ENCODE data around the gene CLBA1.

The CLBA1 gene

DNA sequence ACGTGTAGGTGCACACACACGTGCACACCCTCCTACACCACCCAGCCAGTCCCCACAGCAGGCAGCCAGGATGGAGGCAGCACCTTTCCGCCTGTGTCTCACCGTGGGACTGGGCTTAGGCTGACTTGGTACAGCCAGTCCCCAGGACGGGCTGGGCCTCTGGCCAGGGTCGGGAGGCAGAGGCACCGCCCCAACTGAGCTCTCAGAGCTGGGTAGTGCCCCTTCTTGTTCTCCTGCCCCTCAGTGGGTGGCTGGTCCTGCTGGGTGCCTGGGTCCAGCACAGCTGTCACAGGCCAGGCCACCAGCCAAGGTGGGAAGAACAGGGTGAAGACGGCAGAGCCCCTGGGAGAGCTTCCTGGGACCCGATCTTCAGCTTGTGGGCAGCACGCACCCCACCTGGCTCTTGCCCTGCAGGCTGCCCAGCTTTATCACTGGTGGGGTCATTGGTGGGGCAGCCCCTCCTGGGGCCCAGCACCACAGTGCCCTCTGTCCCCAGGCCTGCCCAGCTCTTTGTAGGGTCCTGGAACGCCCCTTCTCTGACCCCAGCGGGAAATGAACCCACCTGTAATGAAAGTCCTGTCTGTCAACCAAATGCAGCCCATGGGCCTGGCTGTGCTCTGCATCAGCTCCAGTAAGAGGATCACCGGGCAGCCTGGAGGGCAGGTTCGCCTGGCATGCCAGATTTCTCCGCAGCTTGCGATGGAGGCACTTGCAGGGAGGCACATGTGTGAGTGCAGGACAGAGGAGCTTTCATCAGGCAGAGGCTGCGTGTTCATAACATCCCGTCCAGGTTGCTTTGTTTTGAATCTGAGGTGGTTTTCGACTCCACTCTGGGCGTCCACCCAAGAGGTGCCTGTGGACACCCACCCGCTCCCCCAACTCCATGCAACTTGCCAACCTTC is 20.6 kb downstream of the CLBA1 start:
- TF ChIP-seq, protein P1, sequence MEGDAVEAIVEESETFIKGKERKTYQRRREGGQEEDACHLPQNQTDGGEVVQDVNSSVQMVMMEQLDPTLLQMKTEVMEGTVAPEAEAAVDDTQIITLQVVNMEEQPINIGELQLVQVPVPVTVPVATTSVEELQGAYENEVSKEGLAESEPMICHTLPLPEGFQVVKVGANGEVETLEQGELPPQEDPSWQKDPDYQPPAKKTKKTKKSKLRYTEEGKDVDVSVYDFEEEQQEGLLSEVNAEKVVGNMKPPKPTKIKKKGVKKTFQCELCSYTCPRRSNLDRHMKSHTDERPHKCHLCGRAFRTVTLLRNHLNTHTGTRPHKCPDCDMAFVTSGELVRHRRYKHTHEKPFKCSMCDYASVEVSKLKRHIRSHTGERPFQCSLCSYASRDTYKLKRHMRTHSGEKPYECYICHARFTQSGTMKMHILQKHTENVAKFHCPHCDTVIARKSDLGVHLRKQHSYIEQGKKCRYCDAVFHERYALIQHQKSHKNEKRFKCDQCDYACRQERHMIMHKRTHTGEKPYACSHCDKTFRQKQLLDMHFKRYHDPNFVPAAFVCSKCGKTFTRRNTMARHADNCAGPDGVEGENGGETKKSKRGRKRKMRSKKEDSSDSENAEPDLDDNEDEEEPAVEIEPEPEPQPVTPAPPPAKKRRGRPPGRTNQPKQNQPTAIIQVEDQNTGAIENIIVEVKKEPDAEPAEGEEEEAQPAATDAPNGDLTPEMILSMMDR (IDR thresholded peaks at IDR 0.05; ENCODE audit: low read depth, low read length, missing control alignments), result no peak
- no peak for DNase-seq (ENCODE audit: extremely low read depth, low read depth)
- no peak overlapping the region for H3K4me3 ChIP-seq (replicated peaks; ENCODE audit: low read depth, low read length)

DNA sequence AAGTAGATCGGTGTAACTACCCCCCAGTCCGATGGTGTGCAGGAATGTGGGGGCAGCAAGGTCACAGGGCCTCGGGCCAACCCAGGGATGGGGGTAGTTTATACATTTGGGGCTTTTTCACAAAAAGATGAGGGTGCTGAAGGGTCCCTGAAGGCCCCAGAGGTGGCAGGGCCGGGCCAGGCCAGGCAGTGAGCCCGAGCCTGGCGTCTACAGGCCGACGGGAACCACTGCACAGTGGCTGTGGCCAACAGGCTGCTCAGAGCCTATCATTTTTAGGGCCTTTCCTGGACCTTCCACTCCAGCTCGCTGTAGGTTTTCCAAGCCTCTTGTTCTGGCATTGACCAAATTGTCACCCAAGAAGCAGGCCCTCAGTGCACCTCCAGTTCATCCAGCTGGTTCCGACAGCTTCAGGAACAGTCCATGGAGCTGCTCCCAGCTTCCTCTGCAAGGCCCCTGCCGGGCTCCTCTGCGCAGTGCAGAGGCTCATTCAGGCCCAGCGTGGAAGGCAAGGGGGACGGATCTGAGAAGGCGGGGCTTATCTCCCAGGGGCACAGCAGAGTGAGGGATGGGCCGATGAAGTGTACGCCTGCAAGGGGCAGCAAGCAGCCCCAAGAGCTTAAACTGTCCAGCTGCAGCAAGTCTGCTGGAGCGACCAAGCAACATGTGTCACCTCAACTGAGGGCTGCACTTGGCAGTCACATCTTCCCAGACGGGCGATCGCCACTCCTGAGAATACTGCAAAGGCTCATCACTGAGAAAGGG is 21.4 kb downstream of the CLBA1 start:
- no peak for DNase-seq (ENCODE audit: extremely low read depth, low read depth)
- TF ChIP-seq, protein P1 (IDR thresholded peaks at IDR 0.05; ENCODE audit: low read depth, low read length, missing control alignments), result no peak
- no peak overlapping the region for H3K4me3 ChIP-seq (replicated peaks; ENCODE audit: low read depth, low read length)

DNA sequence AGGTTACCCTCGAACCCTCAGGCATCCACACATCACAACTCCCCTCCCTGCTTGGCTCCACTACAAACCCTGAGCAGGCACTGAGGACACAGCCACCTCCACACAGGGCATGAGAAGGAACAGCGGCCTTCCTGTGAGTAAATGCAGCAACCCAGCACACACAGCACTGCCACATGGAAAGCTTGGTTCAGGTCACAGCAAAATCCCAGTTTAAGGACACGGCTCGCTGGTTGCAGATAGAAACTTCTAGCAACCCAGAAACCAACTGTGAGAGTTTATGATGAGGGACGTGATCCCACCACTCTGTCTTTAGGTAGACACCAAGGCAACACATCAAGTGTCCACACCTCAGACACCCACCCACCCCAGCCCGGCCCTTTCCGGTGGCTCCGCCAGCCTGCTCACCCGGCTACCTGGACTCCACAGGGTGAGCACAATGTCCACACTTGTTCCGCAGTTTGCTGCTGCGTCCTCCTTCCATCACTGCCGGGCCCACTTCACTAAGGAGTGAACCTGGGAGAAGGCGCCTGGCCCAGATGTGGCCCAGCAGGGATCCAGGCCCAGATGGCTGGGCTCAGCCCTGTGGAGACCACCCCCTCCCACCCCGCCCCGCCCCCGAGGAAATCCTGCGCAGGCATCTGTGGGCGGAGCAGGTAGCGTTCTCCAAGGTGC is 22.1 kb downstream of the CLBA1 start:
- H3K4me3 ChIP-seq (replicated peaks; ENCODE audit: low read depth, low read length), result no peak overlapping the region
- DNase-seq (ENCODE audit: extremely low read depth, low read depth), result no peak
- TF ChIP-seq, protein P1 (IDR thresholded peaks at IDR 0.05; ENCODE audit: low read depth, low read length, missing control alignments), result no peak

GRCh38 chr14:105010106-105010505 is 24.5 kb downstream of the CLBA1 start:
- no peak overlapping the region for H3K4me3 ChIP-seq (replicated peaks; ENCODE audit: low read depth, low read length)
- DNase-seq (ENCODE audit: extremely low read depth, low read depth), result no peak
- TF ChIP-seq, protein P1 (IDR thresholded peaks at IDR 0.05; ENCODE audit: low read depth, low read length, missing control alignments), result no peak

- no peak overlapping the region for H3K4me3 ChIP-seq (replicated peaks; ENCODE audit: low read depth, low read length)
- TF ChIP-seq, protein P1 (IDR thresholded peaks at IDR 0.05; ENCODE audit: low read depth, low read length, missing control alignments), result no peak
- DNase-seq (ENCODE audit: extremely low read depth, low read depth), result no peak
Observed at GRCh38 chr14:105010891-105011291, 25.3 kb downstream of the CLBA1 start.

DNA sequence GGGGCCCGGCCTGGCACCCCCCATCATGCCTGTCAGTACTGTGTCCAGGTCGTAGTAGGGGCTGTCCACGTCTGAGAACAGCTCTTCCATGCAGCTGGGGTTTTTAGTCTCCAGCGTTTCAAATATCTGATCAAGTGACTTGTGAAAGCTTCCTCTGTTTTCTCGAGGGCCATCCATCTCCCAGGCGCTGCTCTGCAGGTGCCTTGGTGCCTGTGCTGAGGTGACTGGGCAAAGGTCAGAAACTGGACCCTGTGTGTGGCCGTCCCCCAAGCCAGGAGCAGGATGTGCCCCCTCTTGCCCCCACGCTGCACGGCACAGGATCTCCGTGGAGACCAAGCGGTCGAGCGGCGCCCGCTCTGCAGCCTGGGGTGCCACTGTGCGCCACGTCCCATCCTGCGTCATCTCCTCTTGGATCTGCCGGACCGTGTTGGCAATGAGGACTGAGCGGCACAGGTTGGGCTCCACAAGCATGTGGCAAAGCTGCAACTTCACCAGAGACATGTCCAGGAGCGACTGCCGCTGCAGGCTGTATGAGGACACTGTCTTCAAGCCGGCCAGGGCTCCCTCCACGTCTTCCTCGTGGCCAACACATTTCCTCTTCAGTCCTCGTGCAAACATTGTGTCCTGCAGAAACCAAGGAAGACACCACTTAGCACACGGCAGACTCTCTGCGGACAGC is 25.9 kb downstream of the CLBA1 start:
- H3K4me3 ChIP-seq (replicated peaks; ENCODE audit: low read depth, low read length), result no peak overlapping the region
- TF ChIP-seq, protein P1 (IDR thresholded peaks at IDR 0.05; ENCODE audit: low read depth, low read length, missing control alignments), result no peak
- DNase-seq (ENCODE audit: extremely low read depth, low read depth), result no peak

Data from HFF-Myc (cell line).